Measurements from ENCODE around the gene STX8.

- TF ChIP-seq ZNF549 (tag by site-specific recombination; IDR thresholded peaks at IDR 0.05) (no peak), CTCF (tag by site-specific recombination; IDR thresholded peaks at IDR 0.05) (no peak), ZNF747 (tag by site-specific recombination; IDR thresholded peaks at IDR 0.05) (no peak), RBAK (tag by site-specific recombination; IDR thresholded peaks at IDR 0.05) (no peak), ZNF707 (tag by site-specific recombination; IDR thresholded peaks at IDR 0.05) (no peak), ZNF488 (tag by site-specific recombination; IDR thresholded peaks at IDR 0.05) (no peak), ZNF398 (tag by site-specific recombination; IDR thresholded peaks at IDR 0.05) (no peak), MYNN (tag by site-specific recombination; IDR thresholded peaks at IDR 0.05; ENCODE audit: borderline replicate concordance) (no peak), ZBTB26 (tag by site-specific recombination; optimal IDR thresholded peaks at IDR 0.05) (no peak), ZNF146 (tag by site-specific recombination; IDR thresholded peaks at IDR 0.05) (no peak), ZNF239 (tag by site-specific recombination; IDR thresholded peaks at IDR 0.05) (no peak), ZNF529 (tag by site-specific recombination; IDR thresholded peaks at IDR 0.05; ENCODE audit: insufficient replicate concordance) (no peak), ZNF510 (tag by site-specific recombination; IDR thresholded peaks at IDR 0.05; ENCODE audit: insufficient replicate concordance) (no peak), ZNF302 (tag by site-specific recombination; IDR thresholded peaks at IDR 0.05; ENCODE audit: low read depth) (no peak)
Measured at GRCh38 chr17:9431620-9432019, 144.0 kb downstream of the STX8 start.

Data from HEK293 (cell line).